ENCODE results near the gene CLEC4C.
"Not testable (repeated sequence)": the region's sequence is repeated elsewhere in the genome, so short reads cannot be mapped to it uniquely, and the experiment has no call there.

Gene CLEC4C

DNA sequence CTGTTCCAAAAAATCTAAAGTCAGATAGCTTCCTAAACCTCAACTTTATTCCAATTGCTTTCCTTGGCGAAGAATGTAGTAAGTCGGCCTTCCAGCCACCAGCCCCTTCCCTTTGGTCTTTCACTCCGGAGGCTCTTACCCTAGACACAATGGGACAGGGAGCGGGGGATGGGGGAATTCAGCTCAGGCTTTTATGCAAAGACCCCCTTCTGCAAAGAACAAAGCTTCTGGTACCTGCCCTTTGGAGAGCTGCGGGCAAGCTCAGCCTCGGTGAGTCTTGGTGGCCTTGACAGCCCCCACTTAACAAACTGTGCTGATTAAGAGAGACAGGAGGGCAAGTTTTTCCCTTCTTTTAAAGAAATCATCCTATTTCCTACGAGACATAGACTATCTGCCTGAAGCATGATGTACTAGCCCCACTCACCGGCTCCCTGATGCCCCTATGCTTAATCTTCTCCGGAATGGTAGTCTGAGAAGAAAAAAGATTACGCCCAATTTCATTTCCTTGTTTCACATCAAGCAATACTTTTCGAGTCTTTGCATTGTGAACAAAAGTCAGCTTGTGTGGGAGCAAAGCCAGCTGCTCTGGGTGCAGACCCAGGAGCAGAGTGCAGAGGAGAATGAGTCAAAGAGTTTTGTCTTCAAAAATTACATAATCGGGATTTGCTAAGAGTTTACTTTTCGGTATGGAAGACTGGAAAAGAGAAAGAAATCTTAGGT is 40.6 kb upstream of the CLEC4C start:
- Histone ChIP-seq H3F3A (ENCODE audit: control insufficient read depth, insufficient read depth) (no peaks in the 10 kb centered on the region), H3K9me3 (ENCODE audit: control insufficient read depth, insufficient read depth, low read length) (no peaks in the 10 kb centered on the region), H3K4me2 (ENCODE audit: low read length) (no peak overlapping the region), H3K4me1 (ENCODE audit: control insufficient read depth, low read length) (no peaks in the 10 kb centered on the region), H3K27ac (ENCODE audit: low read depth, low read length) (no peak overlapping the region), H3K9me2 (replicated peaks; ENCODE audit: control insufficient read depth, low read length) (no peaks in the 10 kb centered on the region), H3K79me2 (ENCODE audit: control insufficient read depth, low read length) (no peaks in the 10 kb centered on the region), H3K4me3 (ENCODE audit: low read length) (no peak overlapping the region), H3K36me3 (ENCODE audit: control insufficient read depth, low read length) (no peaks in the 10 kb centered on the region), H3K27me3 (ENCODE audit: control insufficient read depth, low read length) (no peaks in the 10 kb centered on the region), H4K20me1 (ENCODE audit: control insufficient read depth, insufficient read depth, low read depth, low read length) (no peaks in the 10 kb centered on the region)
- TF ChIP-seq CTCF (IDR thresholded peaks at IDR 0.05; ENCODE audit: low read depth, low read length, poor library complexity, severe bottlenecking): no peak
- TF ChIP-seq EZH2phosphoT487 (IDR thresholded peaks at IDR 0.05; ENCODE audit: borderline replicate concordance, low read length): no peak

- no peaks in the 10 kb centered on the region for H3K4me1 ChIP-seq (ENCODE audit: control insufficient read depth, low read length)
- H3K9me2 ChIP-seq (replicated peaks; ENCODE audit: control insufficient read depth, low read length): no peaks in the 10 kb centered on the region
- no peaks in the 10 kb centered on the region for H3K79me2 ChIP-seq (ENCODE audit: control insufficient read depth, low read length)
- H3K36me3 ChIP-seq (ENCODE audit: control insufficient read depth, low read length): no peaks in the 10 kb centered on the region
- no peaks in the 10 kb centered on the region for H3K27me3 ChIP-seq (ENCODE audit: control insufficient read depth, low read length)
- TF ChIP-seq CTCF (IDR thresholded peaks at IDR 0.05; ENCODE audit: low read depth, low read length, poor library complexity, severe bottlenecking) (no peak), EZH2phosphoT487 (IDR thresholded peaks at IDR 0.05; ENCODE audit: borderline replicate concordance, low read length) (no peak)
- no peak overlapping the region for H3K4me2 ChIP-seq (ENCODE audit: low read length)
- no peak overlapping the region for H3K4me3 ChIP-seq (ENCODE audit: low read length)
- no peaks in the 10 kb centered on the region for H4K20me1 ChIP-seq (ENCODE audit: control insufficient read depth, insufficient read depth, low read depth, low read length)
- H3F3A ChIP-seq (ENCODE audit: control insufficient read depth, insufficient read depth): no peaks in the 10 kb centered on the region
- H3K27ac ChIP-seq (ENCODE audit: low read depth, low read length): no peak overlapping the region
- no peaks in the 10 kb centered on the region for H3K9me3 ChIP-seq (ENCODE audit: control insufficient read depth, insufficient read depth, low read length)
Observed at GRCh38 chr12:7784701-7785100, 37.5 kb upstream of the CLEC4C start.

DNA sequence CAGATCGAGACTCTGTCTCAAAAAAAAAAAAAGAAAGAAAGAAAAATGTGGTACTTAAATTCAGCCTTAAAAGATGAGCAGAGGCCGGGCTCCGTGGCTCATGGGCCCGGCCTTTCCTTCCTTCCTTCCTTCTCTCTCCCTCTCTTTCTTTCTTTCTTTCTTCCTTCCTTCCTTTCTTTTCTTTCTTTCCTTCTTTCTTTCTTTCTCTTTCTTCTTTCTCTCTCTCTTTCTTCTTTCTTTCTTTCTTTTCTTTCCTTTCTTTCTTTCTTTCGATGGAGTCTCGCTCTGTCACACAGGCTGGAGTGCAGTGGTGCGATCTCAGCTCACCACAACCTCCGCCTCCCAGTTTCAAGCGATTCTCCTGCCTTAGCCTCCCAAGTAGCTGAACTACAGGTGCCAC is 36.3 kb upstream of the CLEC4C start:
- H3K27me3 ChIP-seq (ENCODE audit: control insufficient read depth, low read length); H3K4me2 ChIP-seq (ENCODE audit: low read length); H3K4me1 ChIP-seq (ENCODE audit: control insufficient read depth, low read length); H3K79me2 ChIP-seq (ENCODE audit: control insufficient read depth, low read length); H3K36me3 ChIP-seq (ENCODE audit: control insufficient read depth, low read length); H3K4me3 ChIP-seq (ENCODE audit: low read length); H3K9me3 ChIP-seq (ENCODE audit: control insufficient read depth, insufficient read depth, low read length); H3F3A ChIP-seq (ENCODE audit: control insufficient read depth, insufficient read depth); H3K9me2 ChIP-seq (replicated peaks; ENCODE audit: control insufficient read depth, low read length); H4K20me1 ChIP-seq (ENCODE audit: control insufficient read depth, insufficient read depth, low read depth, low read length); H3K27ac ChIP-seq (ENCODE audit: low read depth, low read length): not testable (repeated sequence)

DNA sequence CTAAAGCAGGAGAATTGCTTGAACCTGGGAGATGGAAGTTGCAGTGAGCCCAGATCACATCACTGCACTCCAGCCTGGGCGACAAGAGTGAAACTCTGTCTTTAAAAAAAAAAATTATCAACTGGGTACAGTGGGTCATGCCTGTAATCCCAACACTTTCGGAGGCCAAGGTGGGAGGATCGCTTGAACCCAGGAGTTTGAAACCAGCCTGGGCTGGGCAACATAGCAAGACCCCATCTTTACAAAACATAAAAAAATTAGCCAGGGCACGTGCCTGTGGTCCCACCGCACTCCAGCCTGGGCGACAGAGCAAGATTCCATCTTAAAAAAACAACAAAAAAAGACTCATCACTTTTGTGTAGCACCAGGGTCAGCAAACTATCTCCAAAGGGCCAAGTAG is 34.9 kb upstream of the CLEC4C start:
- no peaks in the 10 kb centered on the region for H3F3A ChIP-seq (ENCODE audit: control insufficient read depth, insufficient read depth)
- no peak overlapping the region for H3K27ac ChIP-seq (ENCODE audit: low read depth, low read length)
- H3K4me1 ChIP-seq (ENCODE audit: control insufficient read depth, low read length): no peaks in the 10 kb centered on the region
- no peak overlapping the region for H3K4me2 ChIP-seq (ENCODE audit: low read length)
- H4K20me1 ChIP-seq (ENCODE audit: control insufficient read depth, insufficient read depth, low read depth, low read length): no peaks in the 10 kb centered on the region
- no peaks in the 10 kb centered on the region for H3K79me2 ChIP-seq (ENCODE audit: control insufficient read depth, low read length)
- no peaks in the 10 kb centered on the region for H3K27me3 ChIP-seq (ENCODE audit: control insufficient read depth, low read length)
- no peaks in the 10 kb centered on the region for H3K9me3 ChIP-seq (ENCODE audit: control insufficient read depth, insufficient read depth, low read length)
- H3K36me3 ChIP-seq (ENCODE audit: control insufficient read depth, low read length): no peaks in the 10 kb centered on the region
- no peak overlapping the region for H3K4me3 ChIP-seq (ENCODE audit: low read length)
- H3K9me2 ChIP-seq (replicated peaks; ENCODE audit: control insufficient read depth, low read length): no peaks in the 10 kb centered on the region
- TF ChIP-seq CTCF (IDR thresholded peaks at IDR 0.05; ENCODE audit: low read depth, low read length, poor library complexity, severe bottlenecking) (no peak), EZH2phosphoT487 (IDR thresholded peaks at IDR 0.05; ENCODE audit: borderline replicate concordance, low read length) (no peak)
